ENCODE data around the gene MSMP. TPM values are rescaled to one million over a fixed set of nuclear protein-coding genes. Genes with fewer than 3 reads are reported as not detected.

MSMP gene
- total and polyA plus RNA-seq, 8 donors: 1.1 to 1.2 TPM; not detected in 6

- H3K27me3 ChIP-seq: no peaks in the 10 kb centered on the region
- intact Hi-C loops (cut with DNase I): no loop called here
- TF ChIP-seq CTCF (IDR thresholded peaks at IDR 0.05): no peak
- no peaks in the 10 kb centered on the region for H3K36me3 ChIP-seq
- DNase-seq: no peak
- H3K27ac ChIP-seq: no peak overlapping the region
- H3K4me3 ChIP-seq: no peak overlapping the region
- H3K4me1 ChIP-seq: no peaks in the 10 kb centered on the region
- no peaks in the 10 kb centered on the region for H3K9me3 ChIP-seq
- ATAC-seq: no peak
Measured at GRCh38 chr9:35783418-35783817, 29.3 kb upstream of the MSMP start.

- H3K4me3 ChIP-seq: no peak overlapping the region
- H3K27me3 ChIP-seq: no peaks in the 10 kb centered on the region
- intact Hi-C loops (cut with DNase I): no loop called here
- TF ChIP-seq CTCF (IDR thresholded peaks at IDR 0.05): no peak
- H3K9me3 ChIP-seq: no peaks in the 10 kb centered on the region
- no peak for DNase-seq
- H3K27ac ChIP-seq: no peak overlapping the region
- no peaks in the 10 kb centered on the region for H3K36me3 ChIP-seq
- ATAC-seq: no peak
- no peaks in the 10 kb centered on the region for H3K4me1 ChIP-seq
Measured at GRCh38 chr9:35781066-35781465, 27.0 kb upstream of the MSMP start.

GRCh38 chr9:35778496-35778895, 24.4 kb upstream of the MSMP start:
- intact Hi-C loops (cut with DNase I): no loop called here
- no peak overlapping the region for H3K4me3 ChIP-seq
- H3K4me1 ChIP-seq: peaks cover 0 to 8% of the 10 kb centered on the region in 2 donors

GRCh38 chr9:35776018-35776417, 21.9 kb upstream of the MSMP start:
- no peak overlapping the region for H3K27ac ChIP-seq
- intact Hi-C loops (cut with DNase I): no loop called here
- H3K27me3 ChIP-seq: no peaks in the 10 kb centered on the region
- no peak for DNase-seq
- no peak overlapping the region for H3K4me3 ChIP-seq
- H3K36me3 ChIP-seq: no peaks in the 10 kb centered on the region
- no peak for TF ChIP-seq CTCF (IDR thresholded peaks at IDR 0.05)
- peaks cover 9 to 20% of the 10 kb centered on the region in 2 donors for H3K4me1 ChIP-seq
- ATAC-seq: no peak
- no peaks in the 10 kb centered on the region for H3K9me3 ChIP-seq

More at GRCh38 chr9:35778496-35778895, 24.4 kb upstream of the MSMP start:
- H3K27me3 ChIP-seq: no peaks in the 10 kb centered on the region
- ATAC-seq: no peak
- no peaks in the 10 kb centered on the region for H3K9me3 ChIP-seq
- no peak for DNase-seq
- H3K27ac ChIP-seq: no peak overlapping the region
- H3K36me3 ChIP-seq: no peaks in the 10 kb centered on the region
- TF ChIP-seq CTCF (IDR thresholded peaks at IDR 0.05): no peak

GRCh38 chr9:35774907-35775635, 21.0 kb upstream of the MSMP start:
- no peaks in the 10 kb centered on the region for H3K36me3 ChIP-seq
- peaks cover 14 to 26% of the 10 kb centered on the region in 2 donors for H3K4me1 ChIP-seq
- no peak for TF ChIP-seq CTCF (IDR thresholded peaks at IDR 0.05)
- no peaks in the 10 kb centered on the region for H3K27me3 ChIP-seq
- no peak overlapping the region for H3K4me3 ChIP-seq
- intact Hi-C loops (cut with DNase I): no loop called here
- H3K9me3 ChIP-seq: no peaks in the 10 kb centered on the region
- H3K27ac ChIP-seq: peak overlapping the region in 1 of 2 donors; percentile 43
- no peak for DNase-seq
- peak; percentile 32 for ATAC-seq
